NCI-H82 (cell line): ENCODE measurements around the gene ZBTB11.
A peak's percentile ranks its signal among the peaks of the same experiment; 100 is the strongest.
"Not testable (repeated sequence)": the region's sequence is repeated elsewhere in the genome, so short reads cannot be mapped to it uniquely, and the experiment has no call there.

Source experiments
- DNase-seq: peaks from one replicate; lab custom pipeline; 2025; lab: John Stamatoyannopoulos, UW

Gene ZBTB11

GRCh38 chr3:101643861-101644613 lies 32.9 kb downstream of the ZBTB11 start:
- DNase-seq, result no peak

GRCh38 chr3:101643009-101643844 lies 33.7 kb downstream of the ZBTB11 start:
- no peak for DNase-seq

GRCh38 chr3:101642441-101642840 lies 34.5 kb downstream of the ZBTB11 start:
- DNase-seq, result no peak

GRCh38 chr3:101641397-101642115 lies 35.4 kb downstream of the ZBTB11 start:
- not testable (repeated sequence) for DNase-seq

GRCh38 chr3:101640256-101640655 lies 36.7 kb downstream of the ZBTB11 start:
- no peak for DNase-seq

- no peak for DNase-seq
Measured at GRCh38 chr3:101639280-101639963, 37.5 kb downstream of the ZBTB11 start.

GRCh38 chr3:101638261-101638745 lies 38.6 kb downstream of the ZBTB11 start:
- no peak for DNase-seq

GRCh38 chr3:101637451-101637850 lies 39.5 kb downstream of the ZBTB11 start:
- no peak for DNase-seq

GRCh38 chr3:101635954-101636798 lies 40.8 kb downstream of the ZBTB11 start:
- DNase-seq, result peak; percentile 86

GRCh38 chr3:101635345-101635744 lies 41.6 kb downstream of the ZBTB11 start:
- no peak for DNase-seq

- no peak for DNase-seq
Measured at GRCh38 chr3:101634591-101635196, 42.2 kb downstream of the ZBTB11 start.

- no peak for DNase-seq
Measured at GRCh38 chr3:101633186-101633585, 43.7 kb downstream of the ZBTB11 start.

GRCh38 chr3:101632586-101632985 lies 44.3 kb downstream of the ZBTB11 start:
- no peak for DNase-seq

GRCh38 chr3:101631959-101632358 lies 45.0 kb downstream of the ZBTB11 start:
- DNase-seq, result not testable (repeated sequence)

- DNase-seq, result no peak
Measured at GRCh38 chr3:101631098-101631796, 45.7 kb downstream of the ZBTB11 start.

GRCh38 chr3:101629219-101629618 lies 47.7 kb downstream of the ZBTB11 start:
- DNase-seq, result no peak

- no peak for DNase-seq
Measured at GRCh38 chr3:101625879-101626278, 51.1 kb downstream of the ZBTB11 start.

- no peak for DNase-seq
Measured at GRCh38 chr3:101624857-101625256, 52.1 kb downstream of the ZBTB11 start.

GRCh38 chr3:101623656-101624055 lies 53.3 kb downstream of the ZBTB11 start:
- DNase-seq, result no peak

- DNase-seq, result no peak
Measured at GRCh38 chr3:101619734-101620133, 57.2 kb downstream of the ZBTB11 start.
